ENCODE measurements around the gene IFNGR2. TPM values are rescaled to one million over a fixed set of nuclear protein-coding genes. Genes with fewer than 3 reads are reported as not detected.
"Not testable (repeated sequence)": the region's sequence is repeated elsewhere in the genome, so short reads cannot be mapped to it uniquely, and the experiment has no call there.

Gene IFNGR2
- total and polyA plus RNA-seq, 2 experiments from 2014 or later: 92.8 to 113 TPM

DNA sequence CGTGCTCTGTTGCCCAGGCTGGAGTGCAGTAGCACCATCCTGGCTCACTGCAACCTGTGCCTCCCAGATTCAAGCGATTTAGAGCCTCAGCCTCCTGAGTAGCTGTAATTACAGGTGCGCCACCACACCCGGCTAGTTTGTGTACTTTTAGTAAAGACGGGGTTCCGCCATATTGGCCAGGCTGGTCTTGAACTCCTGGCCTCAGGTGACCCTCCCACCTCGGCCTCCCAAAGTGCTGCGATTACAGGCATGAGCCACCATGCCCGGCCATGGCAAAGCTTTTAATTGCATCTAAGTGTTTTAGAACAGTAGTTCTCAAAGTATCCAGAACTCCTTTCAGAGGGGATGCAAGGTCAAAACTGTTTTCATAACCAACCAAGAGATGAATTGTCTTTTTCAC is 25.1 kb upstream of the IFNGR2 start:
- Histone ChIP-seq H2AFZ (no peak overlapping the region), H3F3A (ENCODE audit: insufficient read depth) (peaks cover 31% of the 10 kb centered on the region), H3K79me2 (ENCODE audit: insufficient read depth) (no peaks in the 10 kb centered on the region), H3K4me2 (ENCODE audit: unreplicated experiment) (no peak overlapping the region), H4K20me1 (ENCODE audit: insufficient read depth) (no peaks in the 10 kb centered on the region), H3K9me2 (ENCODE audit: insufficient read depth) (no peaks in the 10 kb centered on the region), H3K27me3 (replicated peaks; ENCODE audit: insufficient read depth) (no peaks in the 10 kb centered on the region), H3K36me3 (ENCODE audit: low read depth) (no peaks in the 10 kb centered on the region), H3K27ac (no peak overlapping the region), H3K4me3 (no peak overlapping the region), H3K9me3 (ENCODE audit: low read depth) (no peaks in the 10 kb centered on the region), H3K4me1 (ENCODE audit: insufficient read depth) (peaks cover 45% of the 10 kb centered on the region), H3K9ac (no peak overlapping the region)
- DNase-seq: no peak
- TF ChIP-seq EZH2 (IDR thresholded peaks at IDR 0.05; ENCODE audit: insufficient read depth, poor library complexity, severe bottlenecking): no peak
- TF ChIP-seq EZH2phosphoT487 (IDR thresholded peaks at IDR 0.05; ENCODE audit: insufficient read depth, low read depth): no peak
- 92 to 93% methylated on average over 9 of the region's 9 CpGs for WGBS, 2 experiments (ENCODE audit: low coverage in 1 of 2, low lambda C conversion rate in 2 of 2, missing lambda C conversion rate in 2 of 2)
- in situ Hi-C loops (cut with MboI): no loop called here

DNA sequence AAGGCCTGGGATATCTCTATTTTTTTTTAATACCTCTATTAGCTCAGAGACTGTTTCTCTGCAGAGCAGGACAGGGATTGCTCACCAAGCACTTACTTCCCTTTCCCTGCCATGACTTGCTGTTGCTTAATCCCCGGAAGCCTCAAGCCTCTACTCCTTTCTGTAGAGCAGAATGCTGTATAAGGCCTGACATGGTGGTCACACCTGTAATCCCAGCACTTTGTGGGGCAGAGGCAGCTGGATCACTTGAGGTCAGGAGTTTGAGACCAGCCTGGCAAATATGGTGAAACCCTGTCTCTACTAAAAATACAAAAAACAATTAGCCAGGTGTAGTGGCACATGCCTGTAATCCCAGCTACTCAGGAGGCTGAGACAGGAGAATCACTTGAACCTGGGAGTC is 23.3 kb upstream of the IFNGR2 start:
- H3K27me3 ChIP-seq (replicated peaks; ENCODE audit: insufficient read depth); H4K20me1 ChIP-seq (ENCODE audit: insufficient read depth); in situ Hi-C loops (cut with MboI); H3K79me2 ChIP-seq (ENCODE audit: insufficient read depth); H3K9me2 ChIP-seq (ENCODE audit: insufficient read depth); H3K36me3 ChIP-seq (ENCODE audit: low read depth); H3K9me3 ChIP-seq (ENCODE audit: low read depth): not testable (repeated sequence)
- H2AFZ ChIP-seq: peak overlapping the region; percentile 15; the same call in 1 of the 2 replicates
- peak overlapping the region; percentile 71 for H3K9ac ChIP-seq
- peak overlapping the region; percentile 80 for H3K4me2 ChIP-seq (ENCODE audit: unreplicated experiment)
- H3K4me3 ChIP-seq: peak overlapping the region; percentile 33
- DNase-seq: peak; percentile 93
- H3F3A ChIP-seq (ENCODE audit: insufficient read depth): peaks cover 20% of the 10 kb centered on the region
- H3K27ac ChIP-seq: peak overlapping the region; percentile 95
- 0 to 6% methylated on average over 1 of the region's 1 CpG for WGBS, 2 experiments (ENCODE audit: low coverage in 1 of 2, low lambda C conversion rate in 2 of 2, missing lambda C conversion rate in 2 of 2)
- H3K4me1 ChIP-seq (ENCODE audit: insufficient read depth): peaks cover 38% of the 10 kb centered on the region

DNA sequence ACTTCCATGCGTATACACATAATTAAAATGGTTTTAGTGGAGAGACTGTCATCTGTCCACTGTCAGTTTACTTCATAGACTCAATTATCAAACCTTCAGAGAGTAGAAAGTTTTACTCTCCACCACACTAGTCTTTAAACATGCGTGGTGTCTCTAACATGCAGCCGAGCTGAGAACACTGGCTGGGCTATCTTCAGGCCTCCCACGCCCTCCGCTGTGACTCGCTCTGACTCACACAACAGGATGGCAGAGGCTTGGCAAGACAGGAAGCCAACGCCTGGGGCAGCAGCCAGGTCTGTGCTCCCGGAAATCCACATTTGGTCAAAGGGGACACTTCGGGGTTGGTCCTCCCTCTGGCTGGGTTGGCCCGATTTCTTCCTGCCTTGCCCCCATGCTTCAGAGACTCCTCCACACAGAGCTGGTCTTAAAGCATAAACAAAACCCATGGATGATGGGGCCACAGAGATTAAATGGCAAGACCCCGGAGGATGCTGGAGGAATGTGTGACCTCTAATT is 22.7 kb upstream of the IFNGR2 start:
- no peaks in the 10 kb centered on the region for H3K9me2 ChIP-seq (ENCODE audit: insufficient read depth)
- H3K4me1 ChIP-seq (ENCODE audit: insufficient read depth): peaks cover 38% of the 10 kb centered on the region
- H3K27me3 ChIP-seq (replicated peaks; ENCODE audit: insufficient read depth): no peaks in the 10 kb centered on the region
- H3K79me2 ChIP-seq (ENCODE audit: insufficient read depth): no peaks in the 10 kb centered on the region
- peak overlapping the region; percentile 71 for H3K9ac ChIP-seq
- TF ChIP-seq EZH2phosphoT487 (IDR thresholded peaks at IDR 0.05; ENCODE audit: insufficient read depth, low read depth): no peak
- TF ChIP-seq EZH2 (IDR thresholded peaks at IDR 0.05; ENCODE audit: insufficient read depth, poor library complexity, severe bottlenecking): no peak
- no peaks in the 10 kb centered on the region for H4K20me1 ChIP-seq (ENCODE audit: insufficient read depth)
- peak overlapping the region; percentile 33 for H3K4me3 ChIP-seq
- 8 to 9% methylated on average over 11 of the region's 11 CpGs for WGBS, 2 experiments (ENCODE audit: low coverage in 1 of 2, low lambda C conversion rate in 2 of 2, missing lambda C conversion rate in 2 of 2)
- peaks cover 20% of the 10 kb centered on the region for H3F3A ChIP-seq (ENCODE audit: insufficient read depth)
- DNase-seq: peak; percentile 99
- peak overlapping the region; percentile 95 for H3K27ac ChIP-seq
- peak overlapping the region; percentile 80 for H3K4me2 ChIP-seq (ENCODE audit: unreplicated experiment)
- in situ Hi-C loops (cut with MboI): no loop called here
- H3K36me3 ChIP-seq (ENCODE audit: low read depth): no peaks in the 10 kb centered on the region
- H2AFZ ChIP-seq: peak overlapping the region; percentile 34
- H3K9me3 ChIP-seq (ENCODE audit: low read depth): no peaks in the 10 kb centered on the region

DNA sequence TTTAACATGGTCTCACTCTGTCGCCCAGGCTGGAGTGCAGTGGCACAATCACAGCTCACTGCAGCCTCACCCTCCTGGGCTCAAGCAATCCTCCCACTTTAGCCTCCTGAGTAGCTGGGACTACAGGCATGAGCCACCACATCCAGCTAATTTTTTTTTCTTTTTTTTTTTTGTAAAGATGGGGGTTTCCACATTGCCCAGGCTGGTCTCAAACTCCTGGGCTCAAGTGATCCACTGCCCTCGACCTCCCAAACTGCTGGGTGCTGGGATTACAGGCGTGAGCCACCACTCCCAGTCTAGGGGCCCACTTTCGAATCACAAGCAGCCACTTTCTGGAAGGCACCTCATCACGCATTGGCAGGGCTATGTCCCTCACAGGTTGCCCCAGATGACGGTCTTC is 21.8 kb upstream of the IFNGR2 start:
- H4K20me1 ChIP-seq (ENCODE audit: insufficient read depth); H3K4me3 ChIP-seq; H3K4me2 ChIP-seq (ENCODE audit: unreplicated experiment); in situ Hi-C loops (cut with MboI); H3K27me3 ChIP-seq (replicated peaks; ENCODE audit: insufficient read depth); H3K27ac ChIP-seq; H2AFZ ChIP-seq; H3K79me2 ChIP-seq (ENCODE audit: insufficient read depth); H3K9ac ChIP-seq; H3K36me3 ChIP-seq (ENCODE audit: low read depth); H3K9me2 ChIP-seq (ENCODE audit: insufficient read depth); DNase-seq; H3K9me3 ChIP-seq (ENCODE audit: low read depth): not testable (repeated sequence)
- peaks cover 38% of the 10 kb centered on the region for H3K4me1 ChIP-seq (ENCODE audit: insufficient read depth)
- H3F3A ChIP-seq (ENCODE audit: insufficient read depth): peaks cover 20% of the 10 kb centered on the region
- 92 to 98% methylated on average over 6 of the region's 6 CpGs for WGBS, 2 experiments (ENCODE audit: low coverage in 1 of 2, low lambda C conversion rate in 2 of 2, missing lambda C conversion rate in 2 of 2)

All from GM23248 (cell line).